K562 (cell line): Measurements from ENCODE around the gene WDR88. TPM values are rescaled to one million over a fixed set of nuclear protein-coding genes. Genes with fewer than 3 reads are reported as not detected.
A peak's percentile ranks its signal among the peaks of the same experiment; 100 is the strongest.

Experiments used
- BRCA1 ChIP-seq, 2 experiments: fragments of 450-650 bp in 1 of 2; sonication (generic) in 1 of 2; formaldehyde crosslinking in 1 of 2; IDR thresholded peaks; 2 replicates each; pipeline versions ENCODE4 v1.5.0 to v1.6.1; 2017 to 2020; ENCODE audit warnings: mild to moderate bottlenecking in 1 of 2, missing genetic modification reagents in 1 of 2
- CBFA2T3 ChIP-seq: fragments of 450-650 bp; IDR thresholded peaks from 2 replicates; pipeline ENCODE4 v1.6.1; 2017
- CTCF ChIP-seq, 3 experiments: IDR thresholded peaks in 2 of 3; conservative IDR thresholded peaks in 1 of 3; 2 replicates each; pipeline ENCODE4 v1.5.1; 2011 to 2012; ENCODE audit warnings: low read length in 3 of 3, mild to moderate bottlenecking in 3 of 3, control low read depth in 2 of 3, improper control_type of control experiment in 1 of 3, inconsistent platforms in 1 of 3, low read depth in 1 of 3, mixed read lengths in 1 of 3, moderate library complexity in 1 of 3; ENCODE audit not compliant: insufficient read depth in 2 of 3
- MEIS2 ChIP-seq: fragments of 450-650 bp; IDR thresholded peaks from 2 replicates; pipeline ENCODE4 v1.6.1; 2014; ENCODE audit warnings: mild to moderate bottlenecking; ENCODE audit not compliant: partially characterized antibody
- NR4A1 ChIP-seq, 2 experiments: fragments of 250-450 bp in 1 of 2; fragments of 450-650 bp in 1 of 2; sonication (Bioruptor Pico) in 1 of 2; IDR thresholded peaks; 2 replicates each; pipeline versions ENCODE4 v1.4.0 to v1.6.1; 2016 to 2020; ENCODE audit warnings: mild to moderate bottlenecking in 2 of 2, missing compliant biosample characterization in 1 of 2, missing genetic modification characterization in 1 of 2, moderate library complexity in 1 of 2
- RBFOX2 ChIP-seq: fragments of 200-400 bp; formaldehyde crosslinking; IDR thresholded peaks from 2 replicates; pipeline ENCODE4 v1.6.1; 2017; ENCODE audit warnings: low read depth, mild to moderate bottlenecking, low read length, moderate library complexity
- SMAD4 ChIP-seq: fragments of 250-450 bp; sonication (Bioruptor Pico); conservative IDR thresholded peaks from 2 replicates; pipeline ENCODE4 v1.8.0; 2021; ENCODE audit warnings: inconsistent platforms, mild to moderate bottlenecking, moderate library complexity
- TAF9B ChIP-seq: fragments of 450-650 bp; IDR thresholded peaks from 2 replicates; pipeline ENCODE4 v1.6.1; 2018; ENCODE audit warnings: mild to moderate bottlenecking; ENCODE audit not compliant: partially characterized antibody
- TAL1 ChIP-seq: fragments of 450-650 bp; IDR thresholded peaks from 2 replicates; pipeline ENCODE4 v1.6.1; 2016; ENCODE audit warnings: mild to moderate bottlenecking
- TEAD1 ChIP-seq, 2 experiments: fragments of 450-650 bp in 1 of 2; sonication (generic) in 1 of 2; formaldehyde crosslinking; IDR thresholded peaks; 2 replicates each; pipeline versions ENCODE4 v1.4.0 to v1.8.0; 2020 to 2022; ENCODE audit warnings: mild to moderate bottlenecking in 2 of 2, missing genetic modification reagents in 1 of 2
- ZFP36 ChIP-seq: fragments of 150-350 bp; IDR thresholded peaks from 2 replicates; pipeline ENCODE4 v1.6.1; 2018; ENCODE audit warnings: low read length, low read depth; ENCODE audit not compliant: partially characterized antibody
- ZFPM2 ChIP-seq: fragments of 250-450 bp; sonication (Bioruptor Pico); IDR thresholded peaks from 2 replicates; pipeline ENCODE4 v1.5.1; 2022; ENCODE audit warnings: mild to moderate bottlenecking
- ZNF717 ChIP-seq: fragments of 250-450 bp; sonication (Bioruptor Pico); IDR thresholded peaks from 2 replicates; pipeline ENCODE4 v1.5.0; 2021
- polyA plus RNA-seq, 8 experiments: library from polyadenylated mRNA; depleted of rRNA in 4 of 8; stranded (reverse) in 5 of 8; unstranded in 3 of 8; fragments of >200 nt; fragmentation: Nextera tagmentation in 2 of 8; fragmentation: Illumina TruSeq in 1 of 8; extraction: Ambion mirVana in 2 of 8; extraction: Trizol in 1 of 8; gene quantifications; 2 replicates each; pipeline versions ENCODE4 v1.2.1 to v1.2.3, GENCODE V29; 2011 to 2014; ENCODE audit warnings: inconsistent platforms in 1 of 8, missing spikeins in 1 of 8
- total RNA-seq, 7 experiments: library from RNA; depleted of rRNA in 6 of 7; stranded (reverse); fragments of >200 nt in 6 of 7; fragmentation: Illumina TruSeq in 2 of 7; extraction: Trizol in 2 of 7; gene quantifications; 2 replicates each; pipeline versions ENCODE4 v1.2.1 to v1.2.3, GENCODE V29; 2011 to 2021; ENCODE audit warnings: low replicate concordance in 1 of 7
- TF ChIP-seq, protein P1 (sequence below): fragments of 200-600 bp; sonication (generic); IDR thresholded peaks from one replicate; pipeline ENCODE4 v1.6.1; 2012; ENCODE audit warnings: mild to moderate bottlenecking, low read depth, low read length, inconsistent platforms

WDR88 gene
- total and polyA plus RNA-seq, 9 of the 15 experiments (the other 6 are each of a cell fraction or from before 2014, with no cell fraction given): 0.03 to 0.04 TPM; not detected in 7

GRCh38 chr19:33124207-33125098, 7.5 kb upstream of the WDR88 start (continued):
- TF ChIP-seq, protein P1, sequence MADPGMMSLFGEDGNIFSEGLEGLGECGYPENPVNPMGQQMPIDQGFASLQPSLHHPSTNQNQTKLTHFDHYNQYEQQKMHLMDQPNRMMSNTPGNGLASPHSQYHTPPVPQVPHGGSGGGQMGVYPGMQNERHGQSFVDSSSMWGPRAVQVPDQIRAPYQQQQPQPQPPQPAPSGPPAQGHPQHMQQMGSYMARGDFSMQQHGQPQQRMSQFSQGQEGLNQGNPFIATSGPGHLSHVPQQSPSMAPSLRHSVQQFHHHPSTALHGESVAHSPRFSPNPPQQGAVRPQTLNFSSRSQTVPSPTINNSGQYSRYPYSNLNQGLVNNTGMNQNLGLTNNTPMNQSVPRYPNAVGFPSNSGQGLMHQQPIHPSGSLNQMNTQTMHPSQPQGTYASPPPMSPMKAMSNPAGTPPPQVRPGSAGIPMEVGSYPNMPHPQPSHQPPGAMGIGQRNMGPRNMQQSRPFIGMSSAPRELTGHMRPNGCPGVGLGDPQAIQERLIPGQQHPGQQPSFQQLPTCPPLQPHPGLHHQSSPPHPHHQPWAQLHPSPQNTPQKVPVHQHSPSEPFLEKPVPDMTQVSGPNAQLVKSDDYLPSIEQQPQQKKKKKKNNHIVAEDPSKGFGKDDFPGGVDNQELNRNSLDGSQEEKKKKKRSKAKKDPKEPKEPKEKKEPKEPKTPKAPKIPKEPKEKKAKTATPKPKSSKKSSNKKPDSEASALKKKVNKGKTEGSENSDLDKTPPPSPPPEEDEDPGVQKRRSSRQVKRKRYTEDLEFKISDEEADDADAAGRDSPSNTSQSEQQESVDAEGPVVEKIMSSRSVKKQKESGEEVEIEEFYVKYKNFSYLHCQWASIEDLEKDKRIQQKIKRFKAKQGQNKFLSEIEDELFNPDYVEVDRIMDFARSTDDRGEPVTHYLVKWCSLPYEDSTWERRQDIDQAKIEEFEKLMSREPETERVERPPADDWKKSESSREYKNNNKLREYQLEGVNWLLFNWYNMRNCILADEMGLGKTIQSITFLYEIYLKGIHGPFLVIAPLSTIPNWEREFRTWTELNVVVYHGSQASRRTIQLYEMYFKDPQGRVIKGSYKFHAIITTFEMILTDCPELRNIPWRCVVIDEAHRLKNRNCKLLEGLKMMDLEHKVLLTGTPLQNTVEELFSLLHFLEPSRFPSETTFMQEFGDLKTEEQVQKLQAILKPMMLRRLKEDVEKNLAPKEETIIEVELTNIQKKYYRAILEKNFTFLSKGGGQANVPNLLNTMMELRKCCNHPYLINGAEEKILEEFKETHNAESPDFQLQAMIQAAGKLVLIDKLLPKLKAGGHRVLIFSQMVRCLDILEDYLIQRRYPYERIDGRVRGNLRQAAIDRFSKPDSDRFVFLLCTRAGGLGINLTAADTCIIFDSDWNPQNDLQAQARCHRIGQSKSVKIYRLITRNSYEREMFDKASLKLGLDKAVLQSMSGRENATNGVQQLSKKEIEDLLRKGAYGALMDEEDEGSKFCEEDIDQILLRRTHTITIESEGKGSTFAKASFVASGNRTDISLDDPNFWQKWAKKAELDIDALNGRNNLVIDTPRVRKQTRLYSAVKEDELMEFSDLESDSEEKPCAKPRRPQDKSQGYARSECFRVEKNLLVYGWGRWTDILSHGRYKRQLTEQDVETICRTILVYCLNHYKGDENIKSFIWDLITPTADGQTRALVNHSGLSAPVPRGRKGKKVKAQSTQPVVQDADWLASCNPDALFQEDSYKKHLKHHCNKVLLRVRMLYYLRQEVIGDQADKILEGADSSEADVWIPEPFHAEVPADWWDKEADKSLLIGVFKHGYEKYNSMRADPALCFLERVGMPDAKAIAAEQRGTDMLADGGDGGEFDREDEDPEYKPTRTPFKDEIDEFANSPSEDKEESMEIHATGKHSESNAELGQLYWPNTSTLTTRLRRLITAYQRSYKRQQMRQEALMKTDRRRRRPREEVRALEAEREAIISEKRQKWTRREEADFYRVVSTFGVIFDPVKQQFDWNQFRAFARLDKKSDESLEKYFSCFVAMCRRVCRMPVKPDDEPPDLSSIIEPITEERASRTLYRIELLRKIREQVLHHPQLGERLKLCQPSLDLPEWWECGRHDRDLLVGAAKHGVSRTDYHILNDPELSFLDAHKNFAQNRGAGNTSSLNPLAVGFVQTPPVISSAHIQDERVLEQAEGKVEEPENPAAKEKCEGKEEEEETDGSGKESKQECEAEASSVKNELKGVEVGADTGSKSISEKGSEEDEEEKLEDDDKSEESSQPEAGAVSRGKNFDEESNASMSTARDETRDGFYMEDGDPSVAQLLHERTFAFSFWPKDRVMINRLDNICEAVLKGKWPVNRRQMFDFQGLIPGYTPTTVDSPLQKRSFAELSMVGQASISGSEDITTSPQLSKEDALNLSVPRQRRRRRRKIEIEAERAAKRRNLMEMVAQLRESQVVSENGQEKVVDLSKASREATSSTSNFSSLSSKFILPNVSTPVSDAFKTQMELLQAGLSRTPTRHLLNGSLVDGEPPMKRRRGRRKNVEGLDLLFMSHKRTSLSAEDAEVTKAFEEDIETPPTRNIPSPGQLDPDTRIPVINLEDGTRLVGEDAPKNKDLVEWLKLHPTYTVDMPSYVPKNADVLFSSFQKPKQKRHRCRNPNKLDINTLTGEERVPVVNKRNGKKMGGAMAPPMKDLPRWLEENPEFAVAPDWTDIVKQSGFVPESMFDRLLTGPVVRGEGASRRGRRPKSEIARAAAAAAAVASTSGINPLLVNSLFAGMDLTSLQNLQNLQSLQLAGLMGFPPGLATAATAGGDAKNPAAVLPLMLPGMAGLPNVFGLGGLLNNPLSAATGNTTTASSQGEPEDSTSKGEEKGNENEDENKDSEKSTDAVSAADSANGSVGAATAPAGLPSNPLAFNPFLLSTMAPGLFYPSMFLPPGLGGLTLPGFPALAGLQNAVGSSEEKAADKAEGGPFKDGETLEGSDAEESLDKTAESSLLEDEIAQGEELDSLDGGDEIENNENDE: no peak
- TF ChIP-seq SMAD4 (CRISPR knock-in tag): peak; percentile 90
- TF ChIP-seq NR4A1 (CRISPR knock-in tag; IDR thresholded peaks at IDR 0.05): no peak
- TF ChIP-seq NR4A1 (tag; IDR thresholded peaks at IDR 0.05): peak; percentile 82
- TF ChIP-seq BRCA1 (IDR thresholded peaks at IDR 0.05): no peak
- no peak for TF ChIP-seq BRCA1 (CRISPR knock-in tag; IDR thresholded peaks at IDR 0.05)
- 0 out of 6 replicates have a peak, but pooled peaks of 1 of the 3 experiments have one; percentile 0 for TF ChIP-seq CTCF (IDR thresholded peaks at IDR 0.05 in 2 of 3, conservative IDR thresholded peaks at IDR 0.05 in 1 of 3; ENCODE audit: insufficient read depth in 2 of 3, low read depth in 1 of 3, low read length in 3 of 3)
- no peak for TF ChIP-seq ZFPM2 (CRISPR knock-in tag)
- peak in 1 of 2 experiments; percentile 56; a peak in 3 of 4 replicates for TF ChIP-seq TEAD1 (CRISPR knock-in tag; IDR thresholded peaks at IDR 0.05)
- TF ChIP-seq CBFA2T3: peak; percentile 98
- no peak for TF ChIP-seq TAF9B
- TF ChIP-seq ZNF717 (CRISPR knock-in tag): no peak
- TF ChIP-seq RBFOX2: no peak
- TF ChIP-seq TAL1: peak; percentile 97
- TF ChIP-seq MEIS2: peak; percentile 94
- TF ChIP-seq ZFP36: peak; percentile 36
